ENCODE results near the gene PLA2G15.
"Not testable (repeated sequence)": the region's sequence is repeated elsewhere in the genome, so short reads cannot be mapped to it uniquely, and the experiment has no call there.

PLA2G15 gene

DNA sequence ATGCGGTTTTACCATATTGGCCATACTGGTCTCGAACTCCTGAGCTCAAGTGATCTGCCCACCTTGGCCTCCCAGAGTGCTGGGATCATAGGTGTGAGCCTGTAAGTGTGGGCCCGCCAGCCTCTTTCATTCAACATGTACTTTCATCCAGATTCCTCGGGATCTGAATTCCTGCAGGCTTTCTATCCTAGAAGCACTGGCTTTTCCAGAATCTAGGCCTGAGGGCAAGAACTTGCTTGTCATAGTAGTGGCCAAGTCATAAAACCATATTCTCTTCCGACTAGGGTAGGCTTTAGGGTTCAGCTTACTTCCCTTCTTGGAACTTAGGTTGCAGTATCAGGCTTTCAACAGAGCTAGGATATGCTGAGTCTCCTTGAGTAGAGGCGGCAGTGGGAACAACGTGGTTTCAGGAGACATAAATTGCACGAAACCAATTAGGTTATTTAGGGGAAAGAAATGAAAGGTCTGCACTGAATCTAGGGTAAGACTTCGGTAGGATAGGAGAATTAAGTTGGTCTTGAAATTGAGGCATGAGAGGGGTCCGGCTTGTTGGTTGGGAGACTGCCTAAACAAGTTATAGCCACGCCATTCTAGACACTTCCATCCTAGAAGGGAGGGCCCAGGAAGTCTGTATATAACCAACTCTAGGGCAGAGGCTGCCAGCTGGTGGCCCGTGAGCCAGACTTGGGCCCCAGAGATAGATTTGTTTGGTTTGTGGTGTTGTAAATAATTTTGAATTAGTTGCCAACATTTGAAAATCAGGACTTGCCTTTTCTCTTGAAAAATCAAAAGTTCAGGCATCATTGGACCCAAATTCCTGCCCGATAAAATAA, 34.8 kb downstream of the PLA2G15 start:
- DNase-seq (ENCODE audit: low spot score), result no peak

- no peak for DNase-seq (ENCODE audit: low spot score)
Measured at GRCh38 chr16:68281368-68282063, 36.3 kb downstream of the PLA2G15 start.

GRCh38 chr16:68282064-68282452, 36.9 kb downstream of the PLA2G15 start:
- DNase-seq (ENCODE audit: low spot score), result no peak

GRCh38 chr16:68283346-68283745, 38.2 kb downstream of the PLA2G15 start:
- DNase-seq (ENCODE audit: low spot score), result no peak

DNA sequence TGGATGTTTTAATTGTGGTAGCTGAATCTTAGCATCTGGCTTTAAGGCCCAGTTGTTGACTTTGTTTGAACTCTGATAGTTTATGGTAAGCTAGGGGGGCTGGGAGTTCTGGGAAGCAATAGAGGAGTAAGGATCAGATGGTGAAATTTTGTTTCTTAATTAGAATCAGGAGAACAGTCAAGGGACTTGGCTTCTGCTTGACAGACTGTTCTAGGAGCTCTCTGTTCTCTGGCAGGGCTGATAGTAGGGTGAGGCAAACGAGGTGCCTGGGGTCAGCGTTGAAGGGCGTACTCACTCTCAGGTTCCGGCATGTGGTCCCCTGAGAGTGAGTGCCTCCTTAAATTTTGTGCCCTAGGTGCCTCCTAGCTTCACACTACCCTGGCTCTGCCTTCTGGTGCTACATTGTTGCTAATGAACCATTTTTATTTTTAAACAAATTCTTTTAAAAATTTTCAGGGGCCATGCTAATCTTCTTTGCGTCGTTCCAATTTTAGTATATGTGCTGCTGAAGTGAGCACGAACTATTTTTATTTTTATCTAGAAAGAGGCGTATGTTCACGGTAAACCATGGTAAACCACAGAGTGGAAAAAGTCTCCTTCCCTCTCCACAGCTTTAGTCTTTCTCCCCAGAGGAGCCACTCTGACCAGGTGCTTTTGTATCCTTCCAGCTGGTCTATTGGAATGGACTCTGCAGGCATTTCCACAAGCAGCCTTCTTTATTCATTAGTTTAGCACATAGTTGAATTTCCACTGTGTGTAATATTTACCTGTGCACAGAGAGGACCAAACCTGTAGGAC, 38.8 kb downstream of the PLA2G15 start:
- no peak for DNase-seq (ENCODE audit: low spot score)

- DNase-seq (ENCODE audit: low spot score), result no peak
Measured at GRCh38 chr16:68284847-68285246, 39.7 kb downstream of the PLA2G15 start.

GRCh38 chr16:68285683-68286082, 40.5 kb downstream of the PLA2G15 start:
- DNase-seq (ENCODE audit: low spot score), result no peak

DNA sequence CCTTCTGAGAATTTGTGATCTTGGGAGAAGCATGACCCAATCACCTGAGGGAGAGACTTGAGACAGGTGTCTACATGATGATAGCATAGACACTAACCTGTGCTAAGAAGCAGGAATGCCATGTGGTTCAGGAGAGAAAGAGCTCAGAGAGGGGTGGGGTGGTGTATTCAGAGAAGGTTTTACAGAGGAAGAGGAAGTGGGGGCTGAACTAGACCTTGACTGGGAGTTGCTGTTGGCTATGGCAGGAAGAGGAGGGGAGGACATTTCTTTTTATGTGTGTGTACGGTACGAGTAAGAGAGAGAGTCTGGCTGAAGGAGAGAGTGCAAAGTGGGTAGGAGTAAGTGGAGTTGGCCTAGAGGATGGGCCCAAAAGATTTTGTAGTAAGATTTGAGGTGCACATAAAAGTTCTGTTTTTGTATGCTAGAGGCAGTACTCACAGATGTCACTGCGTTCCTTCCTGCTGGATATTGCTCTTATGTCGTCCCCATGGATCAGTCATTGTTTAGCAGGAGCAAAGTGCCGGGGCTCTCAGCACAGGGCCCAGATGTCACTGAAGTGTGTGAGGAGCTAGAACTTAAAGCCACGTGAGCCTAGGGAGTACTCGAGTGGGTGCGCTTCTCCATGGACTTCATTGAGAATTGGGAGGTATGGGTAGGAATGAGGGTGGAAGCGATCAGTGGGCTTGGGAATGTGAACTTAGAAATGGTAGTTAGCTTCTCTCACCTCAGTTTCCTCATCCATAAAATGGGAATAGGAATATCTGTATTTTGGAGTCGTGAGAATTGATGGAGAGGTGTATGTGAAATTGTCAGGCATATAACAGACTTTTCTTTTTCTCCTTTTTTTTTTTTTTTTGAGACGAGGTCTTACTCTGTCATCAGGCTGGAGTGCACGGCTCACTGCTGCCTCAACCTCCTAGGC, 41.2 kb downstream of the PLA2G15 start:
- peak; percentile 68 for DNase-seq (ENCODE audit: low spot score)

GRCh38 chr16:68287276-68288251, 42.4 kb downstream of the PLA2G15 start:
- DNase-seq (ENCODE audit: low spot score), result no peak

GRCh38 chr16:68288252-68288650, 43.1 kb downstream of the PLA2G15 start:
- DNase-seq (ENCODE audit: low spot score), result no peak

GRCh38 chr16:68288796-68289195, 43.6 kb downstream of the PLA2G15 start:
- DNase-seq (ENCODE audit: low spot score), result not testable (repeated sequence)

DNA sequence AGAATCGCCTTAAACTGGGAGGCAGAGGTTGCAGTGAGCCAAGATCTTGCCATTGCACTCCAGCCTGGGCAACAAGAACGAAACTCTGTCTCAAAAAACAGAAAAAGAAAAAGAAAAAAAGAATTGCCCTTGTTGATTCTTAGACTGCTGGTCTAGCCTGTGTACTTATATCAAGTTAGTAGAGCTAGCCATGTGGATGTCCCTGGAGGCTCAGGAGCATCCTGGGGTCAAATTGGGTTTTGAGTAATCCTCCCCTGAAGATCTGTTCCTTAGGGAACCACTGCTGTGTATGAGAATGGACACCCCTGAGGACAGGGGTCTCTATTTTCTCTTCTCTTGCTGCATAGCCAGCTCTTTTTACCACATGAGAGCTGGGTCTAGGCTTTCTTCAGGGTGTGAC, 44.0 kb downstream of the PLA2G15 start:
- DNase-seq (ENCODE audit: low spot score), result no peak

GRCh38 chr16:68289621-68290329, 44.6 kb downstream of the PLA2G15 start:
- DNase-seq (ENCODE audit: low spot score), result no peak

- DNase-seq (ENCODE audit: low spot score), result no peak
Measured at GRCh38 chr16:68290450-68290849, 45.3 kb downstream of the PLA2G15 start.

DNA sequence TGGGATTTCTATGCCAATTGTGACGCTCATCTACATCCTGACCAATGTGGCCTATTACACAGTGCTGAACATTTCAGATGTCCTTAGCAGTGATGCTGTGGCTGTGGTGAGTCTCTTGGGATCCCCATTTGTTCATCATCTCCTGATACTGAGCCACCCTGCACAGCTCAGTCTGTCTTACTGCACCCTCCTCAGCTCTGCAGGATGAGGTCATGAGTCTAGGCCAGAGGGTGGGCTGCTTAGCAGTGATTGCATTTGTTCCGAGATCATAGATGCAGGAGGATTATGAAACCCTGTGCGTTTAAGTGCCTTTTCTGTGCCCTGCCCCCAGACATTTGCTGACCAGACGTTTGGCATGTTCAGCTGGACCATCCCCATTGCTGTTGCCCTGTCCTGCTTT, 46.1 kb downstream of the PLA2G15 start:
- no peak for DNase-seq (ENCODE audit: low spot score)

GRCh38 chr16:68292425-68292824, 47.3 kb downstream of the PLA2G15 start:
- DNase-seq (ENCODE audit: low spot score), result no peak

- DNase-seq (ENCODE audit: low spot score), result no peak
Measured at GRCh38 chr16:68296291-68296690, 51.1 kb downstream of the PLA2G15 start.

DNA sequence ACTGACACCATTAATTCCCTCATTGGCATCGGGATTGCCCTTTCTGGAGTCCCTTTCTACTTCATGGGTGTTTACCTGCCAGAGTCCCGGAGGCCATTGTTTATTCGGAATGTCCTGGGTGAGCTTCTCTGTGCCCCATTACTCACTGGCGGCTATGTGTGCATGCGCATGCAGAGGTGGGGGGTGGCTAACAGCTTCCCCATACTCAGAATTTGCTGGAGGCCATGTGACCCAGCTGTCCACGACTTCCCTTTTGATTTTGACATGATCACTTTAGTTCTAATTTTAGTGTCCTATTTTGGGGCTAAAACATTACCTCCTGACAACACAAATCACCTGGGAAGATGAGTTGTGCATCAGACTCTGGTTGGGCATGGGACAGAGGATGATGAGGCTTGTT, 51.5 kb downstream of the PLA2G15 start:
- DNase-seq (ENCODE audit: low spot score), result no peak

DNA sequence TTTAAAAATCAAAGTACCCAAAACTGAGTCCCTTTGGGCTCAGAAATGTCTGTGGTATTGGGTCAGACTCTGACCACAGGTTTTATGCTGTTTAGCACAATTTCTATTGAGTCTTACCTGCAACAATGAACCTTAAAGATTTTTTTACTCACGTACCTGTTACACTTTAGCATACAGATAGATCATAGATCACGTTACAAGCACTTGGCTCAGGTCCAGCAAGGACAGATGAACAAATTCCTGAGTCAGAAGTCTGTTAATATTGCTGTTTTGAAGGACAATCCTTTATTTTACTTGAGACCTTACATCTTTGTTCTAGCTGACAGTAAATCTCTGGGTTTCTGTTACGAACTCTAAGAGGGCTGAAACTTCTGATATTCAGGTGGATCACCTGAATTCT, 52.7 kb downstream of the PLA2G15 start:
- no peak for DNase-seq (ENCODE audit: low spot score)

- DNase-seq (ENCODE audit: low spot score), result no peak
Measured at GRCh38 chr16:68298312-68298711, 53.1 kb downstream of the PLA2G15 start.
